ENCODE results near the gene FAM200A. TPM values are rescaled to one million over a fixed set of nuclear protein-coding genes. Genes with fewer than 3 reads are reported as not detected.

FAM200A gene
- total and polyA plus RNA-seq, 2 of the 13 experiments (the other 11 are each of a cell fraction or from before 2014, with no cell fraction given), result 4.7 to 6.3 TPM

- TF ChIP-seq FOXO4 (CRISPR knock-in tag; conservative IDR thresholded peaks at IDR 0.05) (no peak), SRSF4 (IDR thresholded peaks at IDR 0.05; ENCODE audit: low read depth, low read length, poor library complexity, severe bottlenecking) (no peak), MEIS2 (CRISPR knock-in tag; IDR thresholded peaks at IDR 0.05) (no peak), MAFF (IDR thresholded peaks at IDR 0.05; ENCODE audit: low read depth, low read length) (no peak), SOX6 (IDR thresholded peaks at IDR 0.05) (no peak), SOX6 (CRISPR knock-in tag; IDR thresholded peaks at IDR 0.05) (no peak), ISL2 (CRISPR knock-in tag; IDR thresholded peaks at IDR 0.05) (no peak), HOXA3 (CRISPR knock-in tag; IDR thresholded peaks at IDR 0.05) (no peak)
Observed at GRCh38 chr7:99540542-99540941, 11.4 kb downstream of the FAM200A start (continued).

- H2AFZ ChIP-seq (ENCODE audit: low read length), result no peak overlapping the region
- no peak overlapping the region for H3K4me2 ChIP-seq (ENCODE audit: low read depth, low read length)
- no peaks in the 10 kb centered on the region for H3K79me2 ChIP-seq (ENCODE audit: insufficient read depth, low read length)
- no peak for DNase-seq (ENCODE audit: low spot score)
- intact Hi-C loops (cut with micrococcal nuclease; ENCODE audit: unreplicated experiment) (no loop called here), in situ Hi-C loops (cut with HindIII; ENCODE audit: extremely low pct_ligation_motif_present, low pct_unique_long_range_greater_than_20kb) (no loop called here)
- BruUV-seq (replicated peaks), result no TSS peak
- 45% methylated on average over 7 of the region's 7 CpGs for WGBS (ENCODE audit: low lambda C conversion rate)
- H3K27ac ChIP-seq (ENCODE audit: extremely low read length, insufficient read depth, low read length), result no peak overlapping the region
- ATAC-seq, result peak; percentile 16; the same call in 1 of the 3 replicates
- no peaks in the 10 kb centered on the region for H3K9me3 ChIP-seq (ENCODE audit: low read length)
- H3K36me3 ChIP-seq (replicated peaks in 1 of 2; ENCODE audit: control insufficient read depth in 1 of 2, insufficient read depth in 2 of 2, low read length in 2 of 2), result no peaks in the 10 kb centered on the region
- no peaks in the 10 kb centered on the region for H3K27me3 ChIP-seq (ENCODE audit: control insufficient read depth in 1 of 2, insufficient read depth in 2 of 2, low read length in 2 of 2)
- no peak for FAIRE-seq
- H3K9ac ChIP-seq (ENCODE audit: insufficient read depth, low read depth, low read length), result no peak overlapping the region
- no peak overlapping the region for H3K4me3 ChIP-seq (replicated peaks in 1 of 3; ENCODE audit: insufficient read depth in 1 of 3, low read depth in 2 of 3, low read length in 3 of 3)
- no peaks in the 10 kb centered on the region for H4K20me1 ChIP-seq (ENCODE audit: insufficient read depth, low read length)
- ChIA-PET POLR2A (interaction anchor here (0.7 kb wide), 1 partner anchor 369 kb away, joined by 3 read pairs; no protein-coding TSS in a partner anchor), CTCF (ENCODE audit: low intra/inter-chr PET ratio, low total read pairs) (no interaction called here)
- H3K4me1 ChIP-seq (ENCODE audit: insufficient read depth, low read length), result peaks cover 9% of the 10 kb centered on the region
- TF ChIP-seq ZMAT3 (CRISPR knock-in tag; conservative IDR thresholded peaks at IDR 0.05), result no peak
- TF ChIP-seq KDM5B (CRISPR knock-in tag; IDR thresholded peaks at IDR 0.05; ENCODE audit: borderline replicate concordance), result no peak
- TF ChIP-seq, protein P1, sequence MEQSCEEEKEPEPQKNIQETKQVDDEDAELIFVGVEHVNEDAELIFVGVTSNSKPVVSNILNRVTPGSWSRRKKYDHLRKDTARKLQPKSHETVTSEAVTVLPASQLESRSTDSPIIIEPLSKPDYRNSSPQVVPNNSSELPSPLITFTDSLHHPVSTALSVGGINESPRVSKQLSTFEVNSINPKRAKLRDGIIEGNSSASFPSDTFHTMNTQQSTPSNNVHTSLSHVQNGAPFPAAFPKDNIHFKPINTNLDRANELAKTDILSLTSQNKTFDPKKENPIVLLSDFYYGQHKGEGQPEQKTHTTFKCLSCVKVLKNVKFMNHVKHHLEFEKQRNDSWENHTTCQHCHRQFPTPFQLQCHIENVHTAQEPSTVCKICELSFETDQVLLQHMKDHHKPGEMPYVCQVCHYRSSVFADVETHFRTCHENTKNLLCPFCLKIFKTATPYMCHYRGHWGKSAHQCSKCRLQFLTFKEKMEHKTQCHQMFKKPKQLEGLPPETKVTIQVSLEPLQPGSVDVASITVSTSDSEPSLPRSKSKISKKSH (CRISPR knock-in tag; IDR thresholded peaks at IDR 0.05; ENCODE audit: borderline replicate concordance), result no peak
- TF ChIP-seq, protein P2, sequence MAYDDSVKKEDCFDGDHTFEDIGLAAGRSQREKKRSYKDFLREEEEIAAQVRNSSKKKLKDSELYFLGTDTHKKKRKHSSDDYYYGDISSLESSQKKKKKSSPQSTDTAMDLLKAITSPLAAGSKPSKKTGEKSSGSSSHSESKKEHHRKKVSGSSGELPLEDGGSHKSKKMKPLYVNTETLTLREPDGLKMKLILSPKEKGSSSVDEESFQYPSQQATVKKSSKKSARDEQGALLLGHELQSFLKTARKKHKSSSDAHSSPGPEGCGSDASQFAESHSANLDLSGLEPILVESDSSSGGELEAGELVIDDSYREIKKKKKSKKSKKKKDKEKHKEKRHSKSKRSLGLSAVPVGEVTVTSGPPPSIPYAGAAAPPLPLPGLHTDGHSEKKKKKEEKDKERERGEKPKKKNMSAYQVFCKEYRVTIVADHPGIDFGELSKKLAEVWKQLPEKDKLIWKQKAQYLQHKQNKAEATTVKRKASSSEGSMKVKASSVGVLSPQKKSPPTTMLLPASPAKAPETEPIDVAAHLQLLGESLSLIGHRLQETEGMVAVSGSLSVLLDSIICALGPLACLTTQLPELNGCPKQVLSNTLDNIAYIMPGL (CRISPR knock-in tag; IDR thresholded peaks at IDR 0.05; ENCODE audit: borderline replicate concordance in 1 of 2, low read depth in 1 of 2), result no peak
- TF ChIP-seq MTA3 (CRISPR knock-in tag; IDR thresholded peaks at IDR 0.05), result no peak
- no peak for TF ChIP-seq MAFG (CRISPR knock-in tag; IDR thresholded peaks at IDR 0.05)
- TF ChIP-seq, protein P3, sequence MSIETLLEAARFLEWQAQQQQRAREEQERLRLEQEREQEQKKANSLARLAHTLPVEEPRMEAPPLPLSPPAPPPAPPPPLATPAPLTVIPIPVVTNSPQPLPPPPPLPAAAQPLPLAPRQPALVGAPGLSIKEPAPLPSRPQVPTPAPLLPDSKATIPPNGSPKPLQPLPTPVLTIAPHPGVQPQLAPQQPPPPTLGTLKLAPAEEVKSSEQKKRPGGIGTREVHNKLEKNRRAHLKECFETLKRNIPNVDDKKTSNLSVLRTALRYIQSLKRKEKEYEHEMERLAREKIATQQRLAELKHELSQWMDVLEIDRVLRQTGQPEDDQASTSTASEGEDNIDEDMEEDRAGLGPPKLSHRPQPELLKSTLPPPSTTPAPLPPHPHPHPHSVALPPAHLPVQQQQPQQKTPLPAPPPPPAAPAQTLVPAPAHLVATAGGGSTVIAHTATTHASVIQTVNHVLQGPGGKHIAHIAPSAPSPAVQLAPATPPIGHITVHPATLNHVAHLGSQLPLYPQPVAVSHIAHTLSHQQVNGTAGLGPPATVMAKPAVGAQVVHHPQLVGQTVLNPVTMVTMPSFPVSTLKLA (IDR thresholded peaks at IDR 0.05), result no peak
- no peak for TF ChIP-seq THAP11 (CRISPR knock-in tag; IDR thresholded peaks at IDR 0.05)
- no peak for TF ChIP-seq ZNF138 (CRISPR knock-in tag; IDR thresholded peaks at IDR 0.05; ENCODE audit: low read depth)
- no peak for TF ChIP-seq ZMYM2 (CRISPR knock-in tag; IDR thresholded peaks at IDR 0.05)
Observed at GRCh38 chr7:99539213-99539811, 12.6 kb downstream of the FAM200A start.

Measured in HepG2 (cell line).